HepG2 (cell line): ENCODE data around the gene LRBA. TPM values are rescaled to one million over a fixed set of nuclear protein-coding genes. Genes with fewer than 3 reads are reported as not detected.

ENCODE experiments used
- ATAC-seq: fragments of 200-7000 bp; cut with Tn5 transposase; 3 replicates; pipeline ENCODE4 v1.9.1; 2020; ENCODE audit warnings: mild to moderate bottlenecking, moderate library complexity
- BruUV-seq: library from RNA; stranded (reverse); fragments of 400-500 nt; replicated peaks from 2 replicates; lab custom pipeline; 2021; lab: Mats Ljungman, UMichigan
- CTCF ChIA-PET: fragments of 300-600 bp; formaldehyde crosslinking; extraction: SDS; loops from one replicate; lab custom pipeline; 2021; ENCODE audit warnings: low total read pairs, inconsistent platforms, low intra/inter-chr PET ratio; lab: Yijun Ruan, JAX
- POLR2A ChIA-PET: fragments of 350-600 bp; sonication (Branson Sonifier 250); formaldehyde crosslinking; loops from one replicate; lab custom pipeline; 2020; ENCODE audit warnings: antibody characterized with exemption, inconsistent platforms; lab: Yijun Ruan, JAX
- DNase-seq: peaks from one replicate; pipeline ENCODE4 v3.0.0-alpha.2; 2015; ENCODE audit warnings: low spot score
- FAIRE-seq: peaks from 3 replicates; lab custom pipeline; 2011; peaks lifted over from hg19 to GRCh38; lab: Jason Lieb, UNC
- H2AFZ ChIP-seq: one replicate; pipeline ENCODE4 v1.6.1; 2011; ENCODE audit warnings: low read length, inconsistent platforms
- H3K27ac ChIP-seq: fragments of 300-600 bp; 3 replicates; pipeline ENCODE4 v1.8.0; 2011; ENCODE audit warnings: mixed run types, mild to moderate bottlenecking, mixed read lengths, low read length, inconsistent platforms; ENCODE audit not compliant: insufficient read depth; ENCODE audit errors: extremely low read length
- H3K27me3 ChIP-seq, 2 experiments: fragments of 200-600 bp in 1 of 2; 2 replicates in 1 of 2; 3 replicates in 1 of 2; pipeline versions ENCODE4 v1.6.0 to v1.8.0; 2011; ENCODE audit warnings: low read length in 2 of 2, mild to moderate bottlenecking in 2 of 2, moderate library complexity in 2 of 2, inconsistent platforms in 1 of 2; ENCODE audit not compliant: insufficient read depth in 2 of 2, control insufficient read depth in 1 of 2
- H3K36me3 ChIP-seq, 2 experiments: fragments of 200-600 bp in 1 of 2; replicated peaks in 1 of 2; 2 replicates in 1 of 2; 3 replicates in 1 of 2; pipeline versions ENCODE4 v1.5.1 to v1.8.0; 2011; ENCODE audit warnings: low read length in 2 of 2, inconsistent platforms in 1 of 2; ENCODE audit not compliant: insufficient read depth in 2 of 2, control insufficient read depth in 1 of 2
- H3K4me1 ChIP-seq: 2 replicates; pipeline ENCODE4 v1.5.1; 2012; ENCODE audit warnings: low read length, inconsistent platforms; ENCODE audit not compliant: insufficient read depth
- H3K4me2 ChIP-seq: 2 replicates; pipeline ENCODE4 v1.6.0; 2011; ENCODE audit warnings: low read depth, low read length, inconsistent platforms
- H3K4me3 ChIP-seq, 3 experiments: fragments of 200-600 bp in 1 of 3; sonication (generic), shearing (Covaris generic) in 1 of 3; replicated peaks in 1 of 3; 2 replicates each; pipeline ENCODE4 v1.5.1; 2011 to 2016; ENCODE audit warnings: low read length in 3 of 3, inconsistent platforms in 2 of 3, low read depth in 2 of 3, mild to moderate bottlenecking in 2 of 3, control low read depth in 1 of 3, mixed read lengths in 1 of 3; ENCODE audit not compliant: insufficient read depth in 1 of 3
- H3K79me2 ChIP-seq: one replicate; pipeline ENCODE4 v1.6.1; 2011; ENCODE audit warnings: low read length, inconsistent platforms; ENCODE audit not compliant: insufficient read depth
- H3K9ac ChIP-seq: 2 replicates; pipeline ENCODE4 v1.6.0; 2011; ENCODE audit warnings: mild to moderate bottlenecking, low read depth, low read length, inconsistent platforms; ENCODE audit not compliant: insufficient read depth
- H3K9me3 ChIP-seq: 2 replicates; pipeline ENCODE4 v1.5.1; 2012; ENCODE audit warnings: mild to moderate bottlenecking, low read length
- H4K20me1 ChIP-seq: 2 replicates; pipeline ENCODE4 v1.6.0; 2011; ENCODE audit warnings: inconsistent platforms, mild to moderate bottlenecking, low read length, moderate library complexity; ENCODE audit not compliant: insufficient read depth
- CBFB ChIP-seq: sonication (generic); formaldehyde crosslinking; IDR thresholded peaks from 2 replicates; pipeline ENCODE4 v1.4.0; 2020; ENCODE audit warnings: missing genetic modification reagents
- CSRNP2 ChIP-seq: sonication (generic); formaldehyde crosslinking; conservative IDR thresholded peaks from 2 replicates; pipeline ENCODE4 v1.8.0; 2022; ENCODE audit warnings: low read depth, missing genetic modification reagents
- FOXA1 ChIP-seq, 2 experiments: fragments of 450-650 bp in 1 of 2; sonication (generic) in 1 of 2; formaldehyde crosslinking in 1 of 2; IDR thresholded peaks; 2 replicates each; pipeline versions ENCODE4 v1.4.0 to v1.6.1; 2016 to 2020; ENCODE audit warnings: missing genetic modification reagents in 1 of 2
- KLF6 ChIP-seq: IDR thresholded peaks from 2 replicates; pipeline ENCODE4 v1.8.0; 2016; ENCODE audit warnings: missing biosample characterization, missing genetic modification reagents
- LBX2 ChIP-seq: sonication (generic); formaldehyde crosslinking; IDR thresholded peaks from 2 replicates; pipeline ENCODE4 v1.5.0; 2020; ENCODE audit warnings: missing genetic modification reagents, mild to moderate bottlenecking, borderline replicate concordance
- MBD4 ChIP-seq: IDR thresholded peaks from 2 replicates; pipeline ENCODE4 v1.6.1; 2012; ENCODE audit warnings: low read length, inconsistent platforms, borderline replicate concordance
- MXD1 ChIP-seq: sonication (generic); formaldehyde crosslinking; IDR thresholded peaks from 2 replicates; pipeline ENCODE4 v1.4.0; 2020; ENCODE audit warnings: mild to moderate bottlenecking, missing genetic modification reagents
- NR2F2 ChIP-seq: IDR thresholded peaks from 2 replicates; pipeline ENCODE4 v1.6.1; 2012; ENCODE audit warnings: low read depth, inconsistent platforms, borderline replicate concordance
- PTBP1 ChIP-seq: fragments of 200-400 bp; formaldehyde crosslinking; IDR thresholded peaks from 2 replicates; pipeline ENCODE4 v1.6.1; 2018; ENCODE audit warnings: low read length, low read depth; ENCODE audit not compliant: poor library complexity, severe bottlenecking
- REL ChIP-seq: sonication (generic); formaldehyde crosslinking; conservative IDR thresholded peaks from 2 replicates; pipeline ENCODE4 v1.8.0; 2022; ENCODE audit warnings: mild to moderate bottlenecking, missing genetic modification reagents, moderate library complexity
- SSRP1 ChIP-seq: IDR thresholded peaks from 2 replicates; pipeline ENCODE4 v1.6.1; 2016; ENCODE audit warnings: control low read depth
- TRIM22 ChIP-seq: fragments of 450-650 bp; IDR thresholded peaks from 2 replicates; pipeline ENCODE4 v1.6.1; 2017
- ZBTB20 ChIP-seq: sonication (generic); formaldehyde crosslinking; IDR thresholded peaks from 2 replicates; pipeline ENCODE4 v1.8.1; 2023; ENCODE audit warnings: missing genetic modification reagents, low read depth, mild to moderate bottlenecking, borderline replicate concordance
- ZNF3 ChIP-seq: IDR thresholded peaks from 2 replicates; pipeline ENCODE4 v1.7.0; 2017; ENCODE audit warnings: inconsistent platforms
- ZNF501 ChIP-seq: sonication (generic); formaldehyde crosslinking; IDR thresholded peaks from 2 replicates; pipeline ENCODE4 v1.5.1; 2020; ENCODE audit warnings: mild to moderate bottlenecking, moderate library complexity, missing genetic modification reagents
- ZNF580 ChIP-seq: IDR thresholded peaks from 2 replicates; pipeline ENCODE4 v1.6.1; 2016; ENCODE audit warnings: low read depth, borderline replicate concordance
- ZNF703 ChIP-seq: sonication (generic); formaldehyde crosslinking; IDR thresholded peaks from 2 replicates; pipeline ENCODE4 v1.5.1; 2020; ENCODE audit warnings: missing genetic modification reagents, mild to moderate bottlenecking, moderate library complexity, borderline replicate concordance
- ZSCAN31 ChIP-seq: sonication (generic); formaldehyde crosslinking; IDR thresholded peaks from 2 replicates; pipeline ENCODE4 v1.5.0; 2020; ENCODE audit warnings: low read depth, mild to moderate bottlenecking, missing genetic modification reagents
- WGBS: methylation state at CpG from one replicate; pipeline ENCODE4 v1.1.6; 2017; ENCODE audit warnings: low lambda C conversion rate; 5-methylcytosine and 5-hydroxymethylcytosine counted together
- in situ Hi-C: cut with HindIII; loops from 2 replicates; pipeline ENCODE4 v1.10.0; 2017; ENCODE audit warnings: low pct_unique_long_range_greater_than_20kb; ENCODE audit not compliant: extremely low pct_ligation_motif_present
- intact Hi-C: fragments of 100-400 bp; cut with micrococcal nuclease; formaldehyde crosslinking; loops from one replicate; pipeline ENCODE4 v1.10.0; 2022; ENCODE audit not compliant: unreplicated experiment
- polyA plus RNA-seq, 8 experiments: library from polyadenylated mRNA; depleted of rRNA in 3 of 8; stranded (reverse) in 7 of 8; unstranded in 1 of 8; fragments of >200 nt; fragmentation: Illumina TruSeq in 4 of 8; extraction: Trizol in 4 of 8; gene quantifications; 2 replicates each; pipeline versions ENCODE4 v1.2.1 to v1.2.3, GENCODE V29; 2011 to 2016; ENCODE audit warnings: low read depth in 4 of 8, missing spikeins in 1 of 8, mixed read lengths in 1 of 8; ENCODE audit not compliant: insufficient read depth in 1 of 8
- total RNA-seq, 5 experiments: library from RNA; depleted of rRNA; stranded (reverse); fragments of >200 nt; fragmentation: Illumina TruSeq; extraction: Trizol; gene quantifications; 2 replicates each; pipeline ENCODE4 v1.2.3, GENCODE V29; 2016; ENCODE audit warnings: low read depth in 1 of 5

LRBA gene
- total and polyA plus RNA-seq, 2 of the 13 experiments (the other 11 are each of a cell fraction or from before 2014, with no cell fraction given), result 21.0 to 37.2 TPM

- H3K9ac ChIP-seq, result no peak overlapping the region
- intact Hi-C loops, result no loop called here
- H3K4me3 ChIP-seq, result no peak overlapping the region
- H4K20me1 ChIP-seq, result no peaks in the 10 kb centered on the region
- no peak for DNase-seq
- H3K27me3 ChIP-seq, result no peaks in the 10 kb centered on the region
- H3K9me3 ChIP-seq, result no peaks in the 10 kb centered on the region
- H3K4me2 ChIP-seq, result no peak overlapping the region
- 88% methylated on average over 2 of the region's 2 CpGs for WGBS
- ATAC-seq, result no peak
- in situ Hi-C loops, result no loop called here
- peaks cover 0 to 13% of the 10 kb centered on the region in 2 experiments; a peak in 1 of 5 replicates for H3K36me3 ChIP-seq
- ChIA-PET POLR2A (no interaction called here), CTCF (no interaction called here)
- BruUV-seq, result no TSS peak
- H3K4me1 ChIP-seq, result peaks cover 7% of the 10 kb centered on the region; the same call in 1 of the 2 replicates
- TF ChIP-seq REL (CRISPR knock-in tag) (no peak), TRIM22 (no peak), SSRP1 (CRISPR knock-in tag) (no peak), CBFB (CRISPR knock-in tag) (no peak), PTBP1 (no peak), LBX2 (no peak), ZNF3 (CRISPR knock-in tag) (no peak), ZNF580 (CRISPR knock-in tag) (no peak), ZNF501 (CRISPR knock-in tag) (no peak), ZBTB20 (CRISPR knock-in tag) (no peak), KLF6 (CRISPR knock-in tag) (no peak), NR2F2 (no peak), MBD4 (no peak), ZNF703 (CRISPR knock-in tag) (no peak), ZSCAN31 (no peak), FOXA1 (IDR thresholded peaks at IDR 0.05) (no peak), FOXA1 (CRISPR knock-in tag; IDR thresholded peaks at IDR 0.05) (no peak), CSRNP2 (CRISPR knock-in tag) (no peak), MXD1 (CRISPR knock-in tag) (no peak)
- TF ChIP-seq, all 625 proteins: peak for 0
- Histone ChIP-seq H3K79me2 (no peaks in the 10 kb centered on the region), H3K27ac (no peak overlapping the region), H2AFZ (no peak overlapping the region)
- FAIRE-seq, result no peak
These were observed 425.9 kb downstream of the LRBA start for GRCh38 chr4:150589157-150589556.
